HepG2 (cell line): ENCODE results near the gene LGALS1. TPM values are rescaled to one million over a fixed set of nuclear protein-coding genes. Genes with fewer than 3 reads are reported as not detected.

Experiments used
- ATAC-seq: fragments of 200-7000 bp; cut with Tn5 transposase; 3 replicates; pipeline ENCODE4 v1.9.1; 2020; ENCODE audit warnings: mild to moderate bottlenecking, moderate library complexity
- BruUV-seq: library from RNA; stranded (reverse); fragments of 400-500 nt; replicated peaks from 2 replicates; lab custom pipeline; 2021; lab: Mats Ljungman, UMichigan
- CTCF ChIA-PET: fragments of 300-600 bp; formaldehyde crosslinking; extraction: SDS; loops from one replicate; lab custom pipeline; 2021; ENCODE audit warnings: low total read pairs, inconsistent platforms, low intra/inter-chr PET ratio; lab: Yijun Ruan, JAX
- POLR2A ChIA-PET: fragments of 350-600 bp; sonication (Branson Sonifier 250); formaldehyde crosslinking; loops from one replicate; lab custom pipeline; 2020; ENCODE audit warnings: antibody characterized with exemption, inconsistent platforms; lab: Yijun Ruan, JAX
- DNase-seq: peaks from one replicate; pipeline ENCODE4 v3.0.0-alpha.2; 2015; ENCODE audit warnings: low spot score
- FAIRE-seq: peaks from 3 replicates; lab custom pipeline; 2011; peaks lifted over from hg19 to GRCh38; lab: Jason Lieb, UNC
- H2AFZ ChIP-seq: one replicate; pipeline ENCODE4 v1.6.1; 2011; ENCODE audit warnings: low read length, inconsistent platforms
- H3K27ac ChIP-seq: fragments of 300-600 bp; 3 replicates; pipeline ENCODE4 v1.8.0; 2011; ENCODE audit warnings: mixed run types, mild to moderate bottlenecking, mixed read lengths, low read length, inconsistent platforms; ENCODE audit not compliant: insufficient read depth; ENCODE audit errors: extremely low read length
- H3K27me3 ChIP-seq, 2 experiments: fragments of 200-600 bp in 1 of 2; 2 replicates in 1 of 2; 3 replicates in 1 of 2; pipeline versions ENCODE4 v1.6.0 to v1.8.0; 2011; ENCODE audit warnings: low read length in 2 of 2, mild to moderate bottlenecking in 2 of 2, moderate library complexity in 2 of 2, inconsistent platforms in 1 of 2; ENCODE audit not compliant: insufficient read depth in 2 of 2, control insufficient read depth in 1 of 2
- H3K36me3 ChIP-seq, 2 experiments: fragments of 200-600 bp in 1 of 2; replicated peaks in 1 of 2; 2 replicates in 1 of 2; 3 replicates in 1 of 2; pipeline versions ENCODE4 v1.5.1 to v1.8.0; 2011; ENCODE audit warnings: low read length in 2 of 2, inconsistent platforms in 1 of 2; ENCODE audit not compliant: insufficient read depth in 2 of 2, control insufficient read depth in 1 of 2
- H3K4me1 ChIP-seq: 2 replicates; pipeline ENCODE4 v1.5.1; 2012; ENCODE audit warnings: low read length, inconsistent platforms; ENCODE audit not compliant: insufficient read depth
- H3K4me2 ChIP-seq: 2 replicates; pipeline ENCODE4 v1.6.0; 2011; ENCODE audit warnings: low read depth, low read length, inconsistent platforms
- H3K4me3 ChIP-seq, 3 experiments: fragments of 200-600 bp in 1 of 3; sonication (generic), shearing (Covaris generic) in 1 of 3; replicated peaks in 1 of 3; 2 replicates each; pipeline ENCODE4 v1.5.1; 2011 to 2016; ENCODE audit warnings: low read length in 3 of 3, inconsistent platforms in 2 of 3, low read depth in 2 of 3, mild to moderate bottlenecking in 2 of 3, control low read depth in 1 of 3, mixed read lengths in 1 of 3; ENCODE audit not compliant: insufficient read depth in 1 of 3
- H3K79me2 ChIP-seq: one replicate; pipeline ENCODE4 v1.6.1; 2011; ENCODE audit warnings: low read length, inconsistent platforms; ENCODE audit not compliant: insufficient read depth
- H3K9ac ChIP-seq: 2 replicates; pipeline ENCODE4 v1.6.0; 2011; ENCODE audit warnings: mild to moderate bottlenecking, low read depth, low read length, inconsistent platforms; ENCODE audit not compliant: insufficient read depth
- H3K9me3 ChIP-seq: 2 replicates; pipeline ENCODE4 v1.5.1; 2012; ENCODE audit warnings: mild to moderate bottlenecking, low read length
- H4K20me1 ChIP-seq: 2 replicates; pipeline ENCODE4 v1.6.0; 2011; ENCODE audit warnings: inconsistent platforms, mild to moderate bottlenecking, low read length, moderate library complexity; ENCODE audit not compliant: insufficient read depth
- PRDM15 ChIP-seq: sonication (generic); formaldehyde crosslinking; IDR thresholded peaks from 2 replicates; pipeline ENCODE4 v1.4.0; 2020; ENCODE audit warnings: missing genetic modification reagents
- ZNF768 ChIP-seq: sonication (generic); formaldehyde crosslinking; IDR thresholded peaks from 2 replicates; pipeline ENCODE4 v1.4.0; 2020; ENCODE audit warnings: missing genetic modification reagents
- ZNF773 ChIP-seq: sonication (generic); formaldehyde crosslinking; IDR thresholded peaks from 2 replicates; pipeline ENCODE4 v1.4.0; 2020; ENCODE audit warnings: missing genetic modification reagents, borderline replicate concordance
- WGBS: methylation state at CpG from one replicate; pipeline ENCODE4 v1.1.6; 2017; ENCODE audit warnings: low lambda C conversion rate; 5-methylcytosine and 5-hydroxymethylcytosine counted together
- in situ Hi-C: cut with HindIII; loops from 2 replicates; pipeline ENCODE4 v1.10.0; 2017; ENCODE audit warnings: low pct_unique_long_range_greater_than_20kb; ENCODE audit not compliant: extremely low pct_ligation_motif_present
- intact Hi-C: fragments of 100-400 bp; cut with micrococcal nuclease; formaldehyde crosslinking; loops from one replicate; pipeline ENCODE4 v1.10.0; 2022; ENCODE audit not compliant: unreplicated experiment
- polyA plus RNA-seq, 8 experiments: library from polyadenylated mRNA; depleted of rRNA in 3 of 8; stranded (reverse) in 7 of 8; unstranded in 1 of 8; fragments of >200 nt; fragmentation: Illumina TruSeq in 4 of 8; extraction: Trizol in 4 of 8; gene quantifications; 2 replicates each; pipeline versions ENCODE4 v1.2.1 to v1.2.3, GENCODE V29; 2011 to 2016; ENCODE audit warnings: low read depth in 4 of 8, missing spikeins in 1 of 8, mixed read lengths in 1 of 8; ENCODE audit not compliant: insufficient read depth in 1 of 8
- total RNA-seq, 5 experiments: library from RNA; depleted of rRNA; stranded (reverse); fragments of >200 nt; fragmentation: Illumina TruSeq; extraction: Trizol; gene quantifications; 2 replicates each; pipeline ENCODE4 v1.2.3, GENCODE V29; 2016; ENCODE audit warnings: low read depth in 1 of 5

LGALS1 gene
- total and polyA plus RNA-seq, 2 of the 13 experiments (the other 11 are each of a cell fraction or from before 2014, with no cell fraction given) = 103 to 858 TPM

GRCh38 chr22:37690901-37691504, 15.6 kb downstream of the LGALS1 start:
- Histone ChIP-seq H2AFZ (no peak overlapping the region), H3K4me1 (peaks cover 7% of the 10 kb centered on the region), H3K4me3 (no peak overlapping the region), H3K27ac (no peak overlapping the region), H3K36me3 (peaks cover 14 to 38% of the 10 kb centered on the region in 2 experiments; a peak in 4 of 5 replicates), H3K27me3 (no peaks in the 10 kb centered on the region), H3K4me2 (no peak overlapping the region), H3K9ac (no peak overlapping the region), H3K79me2 (peaks cover 12% of the 10 kb centered on the region), H4K20me1 (no peaks in the 10 kb centered on the region), H3K9me3 (no peaks in the 10 kb centered on the region)
- 100% methylated on average over 9 of the region's 18 CpGs for WGBS
- POLR2A ChIA-PET = no interaction called here
- no peak for DNase-seq
- ATAC-seq = no peak
- intact Hi-C loops (no loop called here), in situ Hi-C loops (no loop called here)
- CTCF ChIA-PET = no interaction called here
- FAIRE-seq = no peak
- TF ChIP-seq ZNF773 (CRISPR knock-in tag) (no peak), PRDM15 (CRISPR knock-in tag) (no peak), ZNF768 (CRISPR knock-in tag) (0 out of 2 replicates have a peak, but pooled peaks have one; percentile 9)
- no TSS peak for BruUV-seq
